Measurements from ENCODE around the gene DCTN2. TPM values are rescaled to one million over a fixed set of nuclear protein-coding genes. Genes with fewer than 3 reads are reported as not detected.

DCTN2 gene
- polyA plus RNA-seq, 2 of the 4 experiments (the other 2 are of a cell fraction): 169 to 211 TPM

Small RNA genes within 50 kb of the gene (small RNA-seq; reads per million reads assigned to genes)
- 0 to 1.3 (median 0) reads per million in 6 experiments for gene MIR616

Other genes starting within 250 kb of the DCTN2 start
- 28.8 and 30.6 TPM in 2 replicates for gene R3HDM2, start 116.1 kb downstream of the DCTN2 start, polyA plus RNA-seq (2011; rRNA removed)
- gene R3HDM2, start 116.1 kb downstream of the DCTN2 start, polyA plus RNA-seq (2017; fragmentation: RNase III; extraction: RNeasy Plus Mini Kit Qiagen cat#74134 plus additional on column Dnase treatment): 14.0 to 14.7 TPM (median 14.4 TPM) in 3 replicates
- gene INHBC, start 112.4 kb downstream of the DCTN2 start, polyA plus RNA-seq (2011; rRNA removed): 0.07 and 0.08 TPM in 2 replicates
- gene INHBC, start 112.4 kb downstream of the DCTN2 start, polyA plus RNA-seq (2017; fragmentation: RNase III; extraction: RNeasy Plus Mini Kit Qiagen cat#74134 plus additional on column Dnase treatment): not detected in 3 replicates
- 2.4 and 2.9 TPM in 2 replicates for gene INHBE, start 91.9 kb downstream of the DCTN2 start, polyA plus RNA-seq (2011; rRNA removed)
- gene INHBE, start 91.9 kb downstream of the DCTN2 start, polyA plus RNA-seq (2017; fragmentation: RNase III; extraction: RNeasy Plus Mini Kit Qiagen cat#74134 plus additional on column Dnase treatment): 0.50 to 0.74 TPM (median 0.67 TPM) in 3 replicates
- 27.3 and 30.0 TPM in 2 replicates for gene GLI1, start 87.4 kb downstream of the DCTN2 start, polyA plus RNA-seq (2011; rRNA removed)
- 13.0 to 13.5 TPM (median 13.1 TPM) in 3 replicates for gene GLI1, start 87.4 kb downstream of the DCTN2 start, polyA plus RNA-seq (2017; fragmentation: RNase III; extraction: RNeasy Plus Mini Kit Qiagen cat#74134 plus additional on column Dnase treatment)
- gene ARHGAP9, start 67.3 kb downstream of the DCTN2 start, polyA plus RNA-seq (2011; rRNA removed): 0.25 and 0.50 TPM in 2 replicates
- gene ARHGAP9, start 67.3 kb downstream of the DCTN2 start, polyA plus RNA-seq (2017; fragmentation: RNase III; extraction: RNeasy Plus Mini Kit Qiagen cat#74134 plus additional on column Dnase treatment): 0.20 to 0.29 TPM in 2 of 3 replicates, not detected in the other
- gene MARS1, start 59.1 kb downstream of the DCTN2 start, polyA plus RNA-seq (2011; rRNA removed): 372 and 406 TPM in 2 replicates
- 209 to 230 TPM (median 227 TPM) in 3 replicates for gene MARS1, start 59.1 kb downstream of the DCTN2 start, polyA plus RNA-seq (2017; fragmentation: RNase III; extraction: RNeasy Plus Mini Kit Qiagen cat#74134 plus additional on column Dnase treatment)
- gene DDIT3, start 26.7 kb downstream of the DCTN2 start, polyA plus RNA-seq (2011; rRNA removed): 73.1 and 93.0 TPM in 2 replicates
- gene DDIT3, start 26.7 kb downstream of the DCTN2 start, polyA plus RNA-seq (2017; fragmentation: RNase III; extraction: RNeasy Plus Mini Kit Qiagen cat#74134 plus additional on column Dnase treatment): 11.5 to 16.0 TPM (median 13.5 TPM) in 3 replicates
- 4.6 and 7.3 TPM in 2 replicates for gene MBD6, start 24.4 kb downstream of the DCTN2 start, polyA plus RNA-seq (2011; rRNA removed)
- 18.7 to 25.3 TPM (median 24.2 TPM) in 3 replicates for gene MBD6, start 24.4 kb downstream of the DCTN2 start, polyA plus RNA-seq (2017; fragmentation: RNase III; extraction: RNeasy Plus Mini Kit Qiagen cat#74134 plus additional on column Dnase treatment)
- 0.89 and 0.90 TPM in 2 replicates for gene KIF5A, start 2.9 kb upstream of the DCTN2 start, polyA plus RNA-seq (2011; rRNA removed)
- 0.45 to 0.61 TPM (median 0.55 TPM) in 3 replicates for gene KIF5A, start 2.9 kb upstream of the DCTN2 start, polyA plus RNA-seq (2017; fragmentation: RNase III; extraction: RNeasy Plus Mini Kit Qiagen cat#74134 plus additional on column Dnase treatment)
- 60.9 and 62.9 TPM in 2 replicates for gene PIP4K2C, start 44.0 kb upstream of the DCTN2 start, polyA plus RNA-seq (2011; rRNA removed)
- gene PIP4K2C, start 44.0 kb upstream of the DCTN2 start, polyA plus RNA-seq (2017; fragmentation: RNase III; extraction: RNeasy Plus Mini Kit Qiagen cat#74134 plus additional on column Dnase treatment): 30.5 to 35.7 TPM (median 35.3 TPM) in 3 replicates
- 21.7 and 29.6 TPM in 2 replicates for gene DTX3, start 57.6 kb upstream of the DCTN2 start, polyA plus RNA-seq (2011; rRNA removed)
- 18.1 to 26.2 TPM (median 24.7 TPM) in 3 replicates for gene DTX3, start 57.6 kb upstream of the DCTN2 start, polyA plus RNA-seq (2017; fragmentation: RNase III; extraction: RNeasy Plus Mini Kit Qiagen cat#74134 plus additional on column Dnase treatment)
- gene ARHGEF25, start 64.2 kb upstream of the DCTN2 start, polyA plus RNA-seq (2011; rRNA removed): 9.3 and 9.9 TPM in 2 replicates
- 8.0 to 13.8 TPM (median 11.9 TPM) in 3 replicates for gene ARHGEF25, start 64.2 kb upstream of the DCTN2 start, polyA plus RNA-seq (2017; fragmentation: RNase III; extraction: RNeasy Plus Mini Kit Qiagen cat#74134 plus additional on column Dnase treatment)
- gene B4GALNT1, start 86.0 kb upstream of the DCTN2 start, polyA plus RNA-seq (2011; rRNA removed): 25.7 and 27.0 TPM in 2 replicates
- 33.2 to 35.1 TPM (median 33.4 TPM) in 3 replicates for gene B4GALNT1, start 86.0 kb upstream of the DCTN2 start, polyA plus RNA-seq (2017; fragmentation: RNase III; extraction: RNeasy Plus Mini Kit Qiagen cat#74134 plus additional on column Dnase treatment)
- 183 and 208 TPM in 2 replicates for gene OS9, start 146.9 kb upstream of the DCTN2 start, polyA plus RNA-seq (2011; rRNA removed)
- 115 to 128 TPM (median 128 TPM) in 3 replicates for gene OS9, start 146.9 kb upstream of the DCTN2 start, polyA plus RNA-seq (2017; fragmentation: RNase III; extraction: RNeasy Plus Mini Kit Qiagen cat#74134 plus additional on column Dnase treatment)
- 0.26 and 0.36 TPM in 2 replicates for gene AGAP2, start 191.6 kb upstream of the DCTN2 start, polyA plus RNA-seq (2011; rRNA removed)
- gene AGAP2, start 191.6 kb upstream of the DCTN2 start, polyA plus RNA-seq (2017; fragmentation: RNase III; extraction: RNeasy Plus Mini Kit Qiagen cat#74134 plus additional on column Dnase treatment): 0.21 to 0.45 TPM (median 0.28 TPM) in 3 replicates
- 51.9 and 61.0 TPM in 2 replicates for gene TSPAN31, start 197.8 kb upstream of the DCTN2 start, polyA plus RNA-seq (2011; rRNA removed)
- gene TSPAN31, start 197.8 kb upstream of the DCTN2 start, polyA plus RNA-seq (2017; fragmentation: RNase III; extraction: RNeasy Plus Mini Kit Qiagen cat#74134 plus additional on column Dnase treatment): 20.6 to 27.1 TPM (median 22.8 TPM) in 3 replicates
- gene CDK4, start 205.1 kb upstream of the DCTN2 start, polyA plus RNA-seq (2011; rRNA removed): 226 and 289 TPM in 2 replicates
- gene CDK4, start 205.1 kb upstream of the DCTN2 start, polyA plus RNA-seq (2017; fragmentation: RNase III; extraction: RNeasy Plus Mini Kit Qiagen cat#74134 plus additional on column Dnase treatment): 226 to 255 TPM (median 229 TPM) in 3 replicates
- gene MARCHF9, start 207.9 kb upstream of the DCTN2 start, polyA plus RNA-seq (2011; rRNA removed): 7.2 and 8.4 TPM in 2 replicates
- 4.7 to 6.8 TPM (median 5.9 TPM) in 3 replicates for gene MARCHF9, start 207.9 kb upstream of the DCTN2 start, polyA plus RNA-seq (2017; fragmentation: RNase III; extraction: RNeasy Plus Mini Kit Qiagen cat#74134 plus additional on column Dnase treatment)
- gene CYP27B1, start 219.9 kb upstream of the DCTN2 start, polyA plus RNA-seq (2011; rRNA removed): 1.8 and 1.9 TPM in 2 replicates
- 1.9 to 2.9 TPM (median 2.3 TPM) in 3 replicates for gene CYP27B1, start 219.9 kb upstream of the DCTN2 start, polyA plus RNA-seq (2017; fragmentation: RNase III; extraction: RNeasy Plus Mini Kit Qiagen cat#74134 plus additional on column Dnase treatment)
- gene METTL1, start 224.9 kb upstream of the DCTN2 start, polyA plus RNA-seq (2011; rRNA removed): 60.2 and 71.3 TPM in 2 replicates
- 55.2 to 64.9 TPM (median 63.0 TPM) in 3 replicates for gene METTL1, start 224.9 kb upstream of the DCTN2 start, polyA plus RNA-seq (2017; fragmentation: RNase III; extraction: RNeasy Plus Mini Kit Qiagen cat#74134 plus additional on column Dnase treatment)
- 13.8 and 15.8 TPM in 2 replicates for gene EEF1AKMT3, start 225.4 kb upstream of the DCTN2 start, polyA plus RNA-seq (2011; rRNA removed)
- 6.2 to 8.0 TPM (median 7.3 TPM) in 3 replicates for gene EEF1AKMT3, start 225.4 kb upstream of the DCTN2 start, polyA plus RNA-seq (2017; fragmentation: RNase III; extraction: RNeasy Plus Mini Kit Qiagen cat#74134 plus additional on column Dnase treatment)
- gene TSFM, start 235.6 kb upstream of the DCTN2 start, polyA plus RNA-seq (2011; rRNA removed): 31.7 and 39.9 TPM in 2 replicates
- 56.6 to 60.2 TPM (median 59.2 TPM) in 3 replicates for gene TSFM, start 235.6 kb upstream of the DCTN2 start, polyA plus RNA-seq (2017; fragmentation: RNase III; extraction: RNeasy Plus Mini Kit Qiagen cat#74134 plus additional on column Dnase treatment)

All from A549 (cell line).